ENCODE results near the gene PPM1L.

PPM1L gene

GRCh38 chr3:160811237-160811548 is 55.2 kb downstream of the PPM1L start:
- no peak overlapping the region for H3K27ac Mint-ChIP-seq
- no peak overlapping the region for H3K4me3 Mint-ChIP-seq
- H3K9me3 Mint-ChIP-seq, result no peaks in the 10 kb centered on the region
- H3K36me3 Mint-ChIP-seq, result no peaks in the 10 kb centered on the region
- no peaks in the 10 kb centered on the region for H3K4me1 Mint-ChIP-seq
- H3K27me3 Mint-ChIP-seq, result no peaks in the 10 kb centered on the region

- H3K4me1 Mint-ChIP-seq, result no peaks in the 10 kb centered on the region
- H3K9me3 Mint-ChIP-seq, result no peaks in the 10 kb centered on the region
- H3K36me3 Mint-ChIP-seq, result no peaks in the 10 kb centered on the region
- H3K27me3 Mint-ChIP-seq, result no peaks in the 10 kb centered on the region
- no peak overlapping the region for H3K27ac Mint-ChIP-seq
- no peak overlapping the region for H3K4me3 Mint-ChIP-seq
These were observed 56.3 kb downstream of the PPM1L start for GRCh38 chr3:160812304-160812703.

- Mint-ChIP-seq H3K27me3 (no peaks in the 10 kb centered on the region), H3K4me1 (no peaks in the 10 kb centered on the region), H3K27ac (no peak overlapping the region), H3K36me3 (no peaks in the 10 kb centered on the region), H3K4me3 (no peak overlapping the region), H3K9me3 (no peaks in the 10 kb centered on the region)
These were observed 59.2 kb downstream of the PPM1L start for GRCh38 chr3:160815280-160815679.

GRCh38 chr3:160820022-160820421 is 64.0 kb downstream of the PPM1L start:
- Mint-ChIP-seq H3K4me3 (no peak overlapping the region), H3K36me3 (no peaks in the 10 kb centered on the region), H3K9me3 (no peaks in the 10 kb centered on the region), H3K27me3 (no peaks in the 10 kb centered on the region), H3K4me1 (no peaks in the 10 kb centered on the region), H3K27ac (no peak overlapping the region)

GRCh38 chr3:160820430-160820829 is 64.4 kb downstream of the PPM1L start:
- H3K9me3 Mint-ChIP-seq, result no peaks in the 10 kb centered on the region
- no peaks in the 10 kb centered on the region for H3K4me1 Mint-ChIP-seq
- peaks cover 1% of the 10 kb centered on the region for H3K36me3 Mint-ChIP-seq
- H3K27ac Mint-ChIP-seq, result no peak overlapping the region
- H3K27me3 Mint-ChIP-seq, result no peaks in the 10 kb centered on the region
- H3K4me3 Mint-ChIP-seq, result no peak overlapping the region

GRCh38 chr3:160822936-160823335 is 66.9 kb downstream of the PPM1L start:
- H3K36me3 Mint-ChIP-seq, result peaks cover 2% of the 10 kb centered on the region
- no peaks in the 10 kb centered on the region for H3K27me3 Mint-ChIP-seq
- H3K27ac Mint-ChIP-seq, result no peak overlapping the region
- no peaks in the 10 kb centered on the region for H3K9me3 Mint-ChIP-seq
- no peaks in the 10 kb centered on the region for H3K4me1 Mint-ChIP-seq
- H3K4me3 Mint-ChIP-seq, result no peak overlapping the region

GRCh38 chr3:160825311-160825800 is 69.3 kb downstream of the PPM1L start:
- no peak overlapping the region for H3K4me3 Mint-ChIP-seq
- H3K27ac Mint-ChIP-seq, result no peak overlapping the region
- no peaks in the 10 kb centered on the region for H3K4me1 Mint-ChIP-seq
- H3K36me3 Mint-ChIP-seq, result peaks cover 2% of the 10 kb centered on the region
- no peaks in the 10 kb centered on the region for H3K9me3 Mint-ChIP-seq
- no peaks in the 10 kb centered on the region for H3K27me3 Mint-ChIP-seq

- Mint-ChIP-seq H3K4me3 (no peak overlapping the region), H3K9me3 (no peaks in the 10 kb centered on the region), H3K4me1 (no peaks in the 10 kb centered on the region), H3K27me3 (no peaks in the 10 kb centered on the region), H3K36me3 (peaks cover 2% of the 10 kb centered on the region), H3K27ac (no peak overlapping the region)
These were observed 70.4 kb downstream of the PPM1L start for GRCh38 chr3:160826408-160826807.

- H3K4me3 Mint-ChIP-seq, result no peak overlapping the region
These were observed 71.0 kb downstream of the PPM1L start for GRCh38 chr3:160826991-160827390.

GRCh38 chr3:160827516-160827915 is 71.5 kb downstream of the PPM1L start:
- no peaks in the 10 kb centered on the region for H3K27me3 Mint-ChIP-seq
- H3K9me3 Mint-ChIP-seq, result no peaks in the 10 kb centered on the region
- no peaks in the 10 kb centered on the region for H3K4me1 Mint-ChIP-seq
- no peak overlapping the region for H3K4me3 Mint-ChIP-seq
- no peak overlapping the region for H3K27ac Mint-ChIP-seq
- H3K36me3 Mint-ChIP-seq, result peaks cover 2% of the 10 kb centered on the region

More at GRCh38 chr3:160826991-160827390, 71.0 kb downstream of the PPM1L start:
- no peak overlapping the region for H3K27ac Mint-ChIP-seq
- H3K36me3 Mint-ChIP-seq, result peaks cover 2% of the 10 kb centered on the region
- H3K9me3 Mint-ChIP-seq, result no peaks in the 10 kb centered on the region
- H3K27me3 Mint-ChIP-seq, result no peaks in the 10 kb centered on the region
- no peaks in the 10 kb centered on the region for H3K4me1 Mint-ChIP-seq

GRCh38 chr3:160828880-160829279 is 72.8 kb downstream of the PPM1L start:
- peaks cover 3% of the 10 kb centered on the region for H3K36me3 Mint-ChIP-seq
- H3K4me3 Mint-ChIP-seq, result no peak overlapping the region
- no peak overlapping the region for H3K27ac Mint-ChIP-seq
- no peaks in the 10 kb centered on the region for H3K9me3 Mint-ChIP-seq
- no peaks in the 10 kb centered on the region for H3K4me1 Mint-ChIP-seq
- peaks cover 1% of the 10 kb centered on the region for H3K27me3 Mint-ChIP-seq

GRCh38 chr3:160829486-160830009 is 73.5 kb downstream of the PPM1L start:
- Mint-ChIP-seq H3K27me3 (peaks cover 1% of the 10 kb centered on the region), H3K36me3 (peaks cover 3% of the 10 kb centered on the region), H3K4me1 (no peaks in the 10 kb centered on the region), H3K4me3 (no peak overlapping the region), H3K9me3 (no peaks in the 10 kb centered on the region), H3K27ac (no peak overlapping the region)

GRCh38 chr3:160830796-160831195 is 74.8 kb downstream of the PPM1L start:
- Mint-ChIP-seq H3K4me1 (no peaks in the 10 kb centered on the region), H3K4me3 (no peak overlapping the region), H3K27me3 (peaks cover 1% of the 10 kb centered on the region), H3K36me3 (peaks cover 1% of the 10 kb centered on the region), H3K27ac (no peak overlapping the region), H3K9me3 (no peaks in the 10 kb centered on the region)

- Mint-ChIP-seq H3K27me3 (peaks cover 1% of the 10 kb centered on the region), H3K4me1 (peaks cover 2% of the 10 kb centered on the region), H3K4me3 (no peak overlapping the region), H3K27ac (no peak overlapping the region), H3K36me3 (peaks cover 1% of the 10 kb centered on the region), H3K9me3 (no peaks in the 10 kb centered on the region)
These were observed 75.4 kb downstream of the PPM1L start for GRCh38 chr3:160831401-160831800.

- H3K4me1 Mint-ChIP-seq, result peaks cover 13% of the 10 kb centered on the region
These were observed 81.5 kb downstream of the PPM1L start for GRCh38 chr3:160837394-160837980.

GRCh38 chr3:160840590-160840989 is 84.6 kb downstream of the PPM1L start:
- H3K27ac Mint-ChIP-seq, result no peak overlapping the region
- H3K9me3 Mint-ChIP-seq, result peaks cover 12% of the 10 kb centered on the region
- peaks cover 1% of the 10 kb centered on the region for H3K36me3 Mint-ChIP-seq
- peaks cover 2% of the 10 kb centered on the region for H3K27me3 Mint-ChIP-seq
- H3K4me3 Mint-ChIP-seq, result no peak overlapping the region
- peaks cover 13% of the 10 kb centered on the region for H3K4me1 Mint-ChIP-seq

More at GRCh38 chr3:160837394-160837980, 81.5 kb downstream of the PPM1L start:
- peaks cover 3% of the 10 kb centered on the region for H3K27me3 Mint-ChIP-seq
- H3K4me3 Mint-ChIP-seq, result no peak overlapping the region
- H3K27ac Mint-ChIP-seq, result no peak overlapping the region
- H3K36me3 Mint-ChIP-seq, result peaks cover 1% of the 10 kb centered on the region
- H3K9me3 Mint-ChIP-seq, result peaks cover 12% of the 10 kb centered on the region

- H3K9me3 Mint-ChIP-seq, result peaks cover 12% of the 10 kb centered on the region
These were observed 85.4 kb downstream of the PPM1L start for GRCh38 chr3:160841455-160841854.

More at GRCh38 chr3:160841455-160841854, 85.4 kb downstream of the PPM1L start:
- Mint-ChIP-seq H3K36me3 (peaks cover 1% of the 10 kb centered on the region), H3K27ac (no peak overlapping the region), H3K4me3 (no peak overlapping the region), H3K4me1 (peaks cover 11% of the 10 kb centered on the region), H3K27me3 (peaks cover 2% of the 10 kb centered on the region)
